Body of pancreas (tissue), 4 donors: ENCODE measurements around the gene IDNK.

ENCODE experiments used
- CTCF ChIP-seq, 7 experiments: fragments of 450-650 bp in 4 of 7; fragments of 200-600 bp in 3 of 7; sonication (generic) in 3 of 7; IDR thresholded peaks; one replicate each; pipeline ENCODE4 v1.5.1; 2016 to 2019; ENCODE audit warnings: antibody characterized with exemption in 7 of 7
- POLR2A ChIP-seq, 3 donors: fragments of 450-650 bp; IDR thresholded peaks; one replicate each; pipeline ENCODE4 v1.6.1; 2016; ENCODE audit warnings: antibody characterized with exemption in 3 of 3, mild to moderate bottlenecking in 2 of 3

- no peak for TF ChIP-seq CTCF (IDR thresholded peaks at IDR 0.05)
- no peak for TF ChIP-seq POLR2A (IDR thresholded peaks at IDR 0.05)
Observed at GRCh38 chr9:83633676-83634075, 10.7 kb downstream of the IDNK start.
